HG02571 (cell line): Measurements from ENCODE around the gene ESPL1.

Source experiments
- ATAC-seq: cut with Tn5 transposase; IDR thresholded peaks from one replicate; pipeline ENCODE4 v1.9.1; 2021; ENCODE audit warnings: mild to moderate bottlenecking, moderate library complexity; ENCODE audit not compliant: unreplicated experiment

ESPL1 gene

GRCh38 chr12:53230108-53230845 lies 37.8 kb upstream of the ESPL1 start:
- ATAC-seq, result no peak

DNA sequence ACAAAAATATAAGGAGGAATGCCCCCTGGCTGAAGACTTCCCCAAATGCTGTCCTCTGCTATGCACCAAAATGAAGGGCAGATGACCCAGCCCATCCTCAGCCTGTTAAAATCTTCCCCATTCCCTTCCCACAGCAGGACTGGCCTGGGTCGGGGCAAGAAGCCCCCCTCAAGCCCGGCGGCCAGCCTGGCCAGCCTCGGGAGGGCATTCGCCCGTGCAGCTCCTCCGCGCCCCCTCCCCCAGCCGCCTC lies 36.5 kb upstream of the ESPL1 start:
- no peak for ATAC-seq

- no peak for ATAC-seq
These were observed 36.0 kb upstream of the ESPL1 start, which contains the start of gene RARG for GRCh38 chr12:53231921-53232645. Gene RARG, minus strand, starts transcription at chr12:53232209. Its CDS starts 4,664 bp downstream, at chr12:53227545.

DNA sequence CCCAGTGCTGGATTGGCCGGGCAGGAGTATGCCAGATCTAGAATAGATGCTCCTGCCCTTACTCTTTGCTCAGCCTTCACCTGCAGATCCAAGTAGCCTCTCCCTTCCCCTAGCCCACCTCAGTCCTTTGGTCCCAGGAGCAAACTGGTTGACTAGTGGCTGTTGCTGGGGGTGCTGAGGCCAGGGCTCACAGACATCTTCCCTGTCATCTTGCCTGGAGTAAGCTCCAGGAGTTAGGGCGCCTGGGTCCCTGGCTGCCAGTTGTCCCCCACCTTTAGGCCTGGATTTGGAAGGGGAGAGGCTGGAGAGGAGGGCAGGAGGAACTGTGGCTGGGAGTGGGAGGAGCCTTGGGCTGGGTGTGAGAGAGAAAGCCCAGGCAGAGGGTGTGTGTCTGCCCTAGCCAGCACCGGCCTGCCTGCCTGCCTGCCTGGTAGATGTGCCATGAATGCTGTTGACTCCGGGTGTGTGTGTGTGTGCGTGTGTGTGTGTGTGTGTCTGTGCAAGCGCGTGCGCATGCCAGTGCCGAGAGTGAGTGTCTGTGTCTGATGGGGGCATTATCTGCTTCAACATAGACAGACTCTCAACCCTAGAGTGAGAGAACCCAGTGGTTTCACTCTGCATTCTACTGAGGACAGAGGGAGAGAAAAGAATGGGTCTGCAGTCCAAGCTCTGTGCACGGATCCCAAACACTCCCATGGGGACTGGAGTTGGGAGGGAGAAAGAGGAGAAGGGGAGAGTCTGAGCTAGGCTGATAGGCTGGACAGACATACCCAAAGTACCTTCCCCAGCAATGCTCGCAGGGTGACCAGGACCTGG lies 35.2 kb upstream of the ESPL1 start:
- no peak for ATAC-seq

DNA sequence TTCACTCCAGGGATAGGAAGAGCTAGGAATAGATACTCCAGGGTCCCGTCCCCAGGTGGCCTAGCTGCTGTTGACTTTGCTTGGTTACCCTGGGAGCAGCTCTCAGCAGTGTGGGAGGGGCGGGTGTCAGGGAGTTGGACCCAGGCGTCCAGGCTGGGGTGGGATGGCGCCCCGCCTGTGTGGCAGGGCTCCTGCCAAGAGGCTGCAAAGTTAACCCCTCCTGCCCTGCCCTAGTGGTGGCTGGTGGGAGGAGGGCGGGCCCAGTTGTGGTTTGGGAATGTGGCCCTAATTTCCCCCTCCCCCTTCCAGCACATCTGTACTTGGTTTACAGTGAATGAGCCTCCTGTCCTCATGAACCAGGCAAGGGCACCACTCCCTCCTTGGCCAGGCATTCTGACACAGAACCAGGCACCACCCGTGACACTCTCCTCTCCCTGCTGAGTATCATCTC lies 34.4 kb upstream of the ESPL1 start:
- no peak for ATAC-seq

GRCh38 chr12:53234271-53234914 lies 33.7 kb upstream of the ESPL1 start:
- no peak for ATAC-seq

GRCh38 chr12:53235164-53235563 lies 32.9 kb upstream of the ESPL1 start:
- no peak for ATAC-seq

DNA sequence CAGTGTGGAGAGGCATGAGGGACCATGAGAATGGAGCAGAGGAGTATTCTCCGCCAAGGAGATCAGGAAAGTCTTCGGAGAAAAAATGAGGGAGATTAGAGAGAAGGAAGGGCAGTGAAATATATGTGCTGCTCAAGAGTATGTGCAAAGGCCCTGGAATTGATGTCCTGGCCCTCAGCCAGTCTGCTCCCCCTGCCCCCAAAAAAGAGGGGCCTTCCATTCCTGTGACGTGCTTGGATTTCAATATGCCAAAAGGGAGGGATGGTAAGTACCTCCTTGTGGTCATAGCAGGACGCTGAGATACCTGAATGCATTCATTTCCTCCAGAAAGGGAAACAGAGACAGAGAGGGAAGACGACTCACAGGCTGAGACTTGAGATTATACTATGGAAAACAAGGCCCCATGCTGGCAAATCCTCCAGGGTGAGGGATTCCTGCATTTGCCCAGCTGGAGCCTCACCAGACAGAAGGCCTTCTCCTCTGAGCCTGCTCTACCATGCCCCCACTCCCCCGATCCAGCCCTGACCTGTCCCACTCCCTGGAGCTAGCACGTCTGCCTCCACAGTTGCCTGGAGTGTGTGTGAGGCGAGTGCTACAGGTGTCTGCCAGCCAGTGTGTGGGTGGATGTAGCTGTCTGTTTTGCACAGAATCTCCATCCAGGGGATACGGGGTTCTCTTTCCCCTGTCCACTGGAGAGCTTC lies 32.2 kb upstream of the ESPL1 start:
- no peak for ATAC-seq

DNA sequence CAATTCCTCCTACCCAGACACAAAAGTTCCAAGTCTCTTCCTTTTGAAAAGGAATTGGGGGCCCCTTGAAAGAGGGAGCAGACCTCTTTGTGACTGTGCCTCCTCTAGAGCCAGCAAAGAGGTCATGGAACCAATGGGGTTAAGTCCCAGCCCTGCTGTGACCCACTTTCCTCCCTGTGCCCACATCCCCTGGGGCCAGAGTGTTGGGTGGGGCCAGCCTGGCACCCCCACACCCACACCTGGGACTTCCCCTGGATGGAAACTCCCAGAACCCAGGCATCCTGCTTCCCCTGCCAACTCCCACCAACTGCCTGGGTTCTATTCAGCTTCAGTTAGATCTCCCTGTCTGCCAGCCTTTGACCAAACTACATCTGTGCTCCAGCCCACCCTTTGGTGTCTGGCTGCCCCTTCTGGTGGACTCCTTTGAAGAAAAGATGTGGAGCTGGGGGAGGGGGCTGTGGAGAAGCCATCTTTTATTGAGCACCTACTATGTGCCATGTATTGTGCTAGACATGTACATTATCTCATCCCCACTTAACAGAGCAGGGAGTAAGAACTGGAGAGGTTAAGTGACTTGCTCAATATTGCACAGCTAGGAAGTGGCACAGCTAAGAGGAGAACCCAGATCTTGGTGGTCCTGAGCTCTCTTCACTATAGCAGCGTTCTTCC lies 31.5 kb upstream of the ESPL1 start:
- ATAC-seq, result no peak

- no peak for ATAC-seq
These were observed 28.3 kb upstream of the ESPL1 start for GRCh38 chr12:53239643-53240258.

DNA sequence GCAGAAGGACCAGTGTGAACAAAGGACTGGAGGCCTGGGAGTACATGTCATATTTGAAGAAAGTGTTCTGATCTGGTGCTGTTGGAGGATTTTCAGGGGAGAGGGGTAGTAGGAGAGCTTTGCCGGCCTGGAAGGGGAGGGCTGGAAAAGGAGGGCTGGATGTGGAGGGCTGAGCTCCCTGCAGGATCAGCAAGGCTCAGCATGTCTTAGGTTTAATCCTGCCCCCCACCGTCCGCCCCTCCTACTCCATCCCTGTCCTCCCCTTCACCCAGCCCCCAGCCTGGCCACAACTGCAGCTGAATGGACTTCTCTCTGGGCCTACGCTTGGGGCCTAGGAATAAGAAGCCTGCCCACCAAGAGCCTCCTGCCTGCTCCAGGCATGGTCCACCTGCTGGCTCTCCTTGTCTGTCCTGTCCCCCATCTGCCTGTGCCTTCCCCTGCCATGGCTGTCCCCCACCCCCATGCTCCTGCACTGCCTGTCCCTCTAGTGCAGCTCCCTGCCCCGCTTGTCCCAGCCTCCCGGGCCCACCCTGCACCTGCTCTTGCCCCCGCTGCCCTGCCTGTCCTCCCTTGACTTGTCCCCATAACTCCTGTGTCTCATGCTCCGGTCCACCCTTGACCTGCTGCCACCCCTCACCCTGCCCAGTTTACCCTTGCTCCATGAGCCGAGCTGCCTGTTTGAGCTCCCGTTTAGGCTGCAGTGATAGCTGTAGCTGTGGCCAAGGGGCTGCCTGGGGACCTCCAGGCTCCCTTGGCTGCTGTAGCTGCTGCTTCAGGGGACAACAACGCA lies 26.3 kb upstream of the ESPL1 start:
- ATAC-seq, result no peak

GRCh38 chr12:53244337-53244736 lies 23.8 kb upstream of the ESPL1 start:
- ATAC-seq, result no peak

DNA sequence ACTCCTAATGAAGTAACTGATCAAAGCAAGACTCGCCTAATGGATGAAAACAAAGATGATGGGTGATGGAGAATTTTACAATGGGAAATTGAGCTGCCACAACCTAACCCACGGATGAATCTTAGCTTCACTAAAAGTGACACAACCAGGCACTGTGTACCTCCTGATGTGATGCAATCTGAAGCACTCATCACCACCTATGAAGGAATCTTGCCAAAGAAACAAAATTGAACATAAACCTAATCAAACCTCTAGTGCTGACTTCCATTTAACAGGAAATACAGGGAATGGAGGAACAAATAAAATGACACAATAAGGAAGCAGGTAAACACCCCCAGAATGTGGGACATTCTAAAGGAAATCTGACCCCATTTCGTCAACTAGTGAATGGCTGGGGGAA lies 22.8 kb upstream of the ESPL1 start:
- ATAC-seq, result no peak

DNA sequence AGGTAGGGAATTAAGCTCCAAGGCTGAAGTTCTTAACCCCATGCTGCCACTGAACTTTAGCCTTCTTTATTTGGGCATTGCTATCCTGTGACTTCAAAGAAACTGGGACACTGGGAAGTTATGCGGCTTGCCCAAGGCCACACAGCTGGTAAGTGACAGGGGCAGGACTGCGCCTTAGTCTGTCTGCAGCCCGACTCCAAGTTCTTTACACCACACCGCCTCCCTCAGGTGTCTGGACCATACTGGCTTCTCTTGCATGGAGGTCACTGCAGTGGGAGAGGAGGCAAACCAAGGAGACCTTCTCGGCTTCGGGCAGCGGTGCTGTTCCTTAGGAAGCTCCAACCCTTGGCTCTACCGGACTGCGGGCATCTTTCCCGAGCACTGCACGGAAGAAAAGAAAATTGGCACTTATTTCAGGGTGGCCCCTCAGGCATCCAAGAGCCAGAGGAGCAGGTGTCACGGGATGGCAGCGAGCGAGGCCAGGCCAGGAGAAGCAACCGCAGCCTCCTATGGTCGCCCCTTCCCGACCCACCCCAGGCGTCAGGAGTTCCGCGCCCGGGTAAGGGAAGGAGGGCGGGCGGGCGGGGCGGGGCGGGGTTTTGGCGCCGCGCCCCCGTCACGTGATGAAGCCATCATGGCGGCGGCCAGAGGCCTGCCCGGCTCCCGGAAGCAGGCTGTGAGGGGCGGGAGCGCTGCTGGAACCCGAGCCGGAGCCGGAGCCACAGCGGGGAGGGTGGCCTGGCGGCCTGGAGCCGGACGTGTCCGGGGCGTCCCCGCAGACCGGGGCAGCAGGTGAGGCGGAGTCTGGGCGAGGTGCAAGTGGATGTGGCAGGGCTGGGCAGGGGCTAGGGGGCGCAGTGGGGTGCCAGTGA lies 16.4 kb upstream of the ESPL1 start:
- ATAC-seq, result peak; percentile 75

GRCh38 chr12:53252349-53252916 lies 15.7 kb upstream of the ESPL1 start:
- ATAC-seq, result peak; percentile 5

DNA sequence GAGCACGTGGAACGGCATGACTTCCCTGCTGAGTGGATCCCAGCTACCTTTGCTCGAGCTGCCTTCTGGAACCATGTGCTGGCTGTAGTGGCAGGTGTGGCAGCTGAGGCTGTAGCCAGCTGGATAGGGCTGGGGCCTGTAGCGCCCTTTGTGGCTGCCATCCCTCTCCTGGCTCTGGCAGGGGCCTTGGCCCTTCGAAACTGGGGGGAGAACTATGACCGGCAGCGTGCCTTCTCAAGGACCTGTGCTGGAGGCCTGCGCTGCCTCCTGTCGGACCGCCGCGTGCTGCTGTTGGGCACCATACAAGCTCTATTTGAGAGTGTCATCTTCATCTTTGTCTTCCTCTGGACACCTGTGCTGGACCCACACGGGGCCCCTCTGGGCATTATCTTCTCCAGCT lies 14.8 kb upstream of the ESPL1 start:
- no peak for ATAC-seq

DNA sequence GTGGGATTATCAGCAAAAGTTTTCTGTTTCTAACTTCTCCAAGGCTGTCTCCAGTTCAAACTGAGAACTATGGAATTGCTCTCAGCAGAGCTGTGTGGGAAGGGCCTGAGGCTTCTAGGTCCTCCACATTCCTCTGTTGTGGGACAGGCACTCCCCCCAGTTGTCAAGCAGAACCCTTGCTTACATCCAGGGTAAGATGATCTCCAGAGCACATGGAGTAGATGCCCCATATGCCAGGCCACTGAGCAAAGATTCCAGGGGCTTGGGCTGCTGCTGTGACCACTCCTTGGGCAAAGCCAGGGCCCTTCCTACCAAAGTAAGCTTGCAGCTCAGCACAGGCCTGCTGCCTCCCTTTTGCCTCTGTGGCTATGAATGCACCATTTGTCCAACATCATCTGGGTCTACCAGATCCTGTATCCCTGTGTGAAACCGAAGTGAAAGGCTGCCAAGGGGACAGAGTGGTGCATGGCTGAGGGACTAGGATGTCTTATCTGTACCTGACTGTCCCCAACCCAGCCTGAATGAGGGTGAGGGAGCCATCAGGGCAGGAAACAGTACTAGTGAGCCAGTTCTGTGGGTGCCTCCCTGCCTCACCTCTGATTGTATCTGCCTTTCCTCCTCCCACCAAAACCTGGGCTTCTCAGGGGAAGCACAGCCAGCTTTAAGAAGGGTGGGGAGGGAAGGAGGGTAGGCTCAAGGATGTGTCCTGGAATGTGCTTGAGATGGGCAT lies 13.1 kb upstream of the ESPL1 start:
- no peak for ATAC-seq
